HG03457 (cell line): Measurements from ENCODE around the gene CPSF7.
"Not testable (repeated sequence)": the region's sequence is repeated elsewhere in the genome, so short reads cannot be mapped to it uniquely, and the experiment has no call there.

Experiments used
- ATAC-seq: cut with Tn5 transposase; IDR thresholded peaks from one replicate; pipeline ENCODE4 v1.9.1; 2021; ENCODE audit warnings: moderate number of reproducible peaks; ENCODE audit not compliant: unreplicated experiment

The CPSF7 gene

GRCh38 chr11:61429691-61430582 is at the start of gene CPSF7, which contains the start of gene SDHAF2:
TSS of gene CPSF7 (minus strand) at chr11:61429975. CDS start at chr11:61429235, 740 bp downstream.
TSS of gene SDHAF2 (plus strand) at chr11:61430124. CDS start at chr11:61430147, 23 bp downstream.
- peak; percentile 68 for ATAC-seq

- ATAC-seq, result no peak
These were observed 48.0 kb upstream of the CPSF7 start for GRCh38 chr11:61477727-61478148.

- no peak for ATAC-seq
These were observed 47.4 kb upstream of the CPSF7 start for GRCh38 chr11:61477126-61477525.

- no peak for ATAC-seq
These were observed 46.6 kb upstream of the CPSF7 start for GRCh38 chr11:61476371-61476770.

- ATAC-seq, result no peak
These were observed 45.7 kb upstream of the CPSF7 start for GRCh38 chr11:61475433-61475832.

GRCh38 chr11:61474013-61474643 is 44.4 kb upstream of the CPSF7 start:
- ATAC-seq, result no peak

- no peak for ATAC-seq
These were observed 43.7 kb upstream of the CPSF7 start for GRCh38 chr11:61473370-61474012.

- ATAC-seq, result no peak
These were observed 43.1 kb upstream of the CPSF7 start for GRCh38 chr11:61472868-61473267.

GRCh38 chr11:61472282-61472681 is 42.5 kb upstream of the CPSF7 start:
- ATAC-seq, result no peak

- no peak for ATAC-seq
These were observed 38.2 kb upstream of the CPSF7 start for GRCh38 chr11:61468002-61468401.

- ATAC-seq, result not testable (repeated sequence)
These were observed 37.8 kb upstream of the CPSF7 start for GRCh38 chr11:61467602-61468001.

- no peak for ATAC-seq
These were observed 31.2 kb upstream of the CPSF7 start for GRCh38 chr11:61460986-61461385.

- no peak for ATAC-seq
These were observed 30.7 kb upstream of the CPSF7 start for GRCh38 chr11:61460474-61460881.

GRCh38 chr11:61454520-61454919 is 24.7 kb upstream of the CPSF7 start:
- ATAC-seq, result no peak

- ATAC-seq, result no peak
These were observed 23.9 kb upstream of the CPSF7 start for GRCh38 chr11:61453695-61454094.

- ATAC-seq, result no peak
These were observed 23.1 kb upstream of the CPSF7 start for GRCh38 chr11:61452825-61453224.

- ATAC-seq, result no peak
These were observed 18.8 kb upstream of the CPSF7 start for GRCh38 chr11:61448552-61448927.

GRCh38 chr11:61447601-61448551 is 18.1 kb upstream of the CPSF7 start:
- no peak for ATAC-seq

- no peak for ATAC-seq
These were observed 16.5 kb upstream of the CPSF7 start for GRCh38 chr11:61446211-61446651.

- ATAC-seq, result no peak
These were observed 15.7 kb upstream of the CPSF7 start for GRCh38 chr11:61445516-61445915.
